ENCODE results near the gene IFNG-AS1. TPM values are rescaled to one million over a fixed set of nuclear protein-coding genes. Genes with fewer than 3 reads are reported as not detected.
A peak's percentile ranks its signal among the peaks of the same experiment; 100 is the strongest.

IFNG-AS1 gene
- not detected in 2 replicates for total RNA-seq

DNA sequence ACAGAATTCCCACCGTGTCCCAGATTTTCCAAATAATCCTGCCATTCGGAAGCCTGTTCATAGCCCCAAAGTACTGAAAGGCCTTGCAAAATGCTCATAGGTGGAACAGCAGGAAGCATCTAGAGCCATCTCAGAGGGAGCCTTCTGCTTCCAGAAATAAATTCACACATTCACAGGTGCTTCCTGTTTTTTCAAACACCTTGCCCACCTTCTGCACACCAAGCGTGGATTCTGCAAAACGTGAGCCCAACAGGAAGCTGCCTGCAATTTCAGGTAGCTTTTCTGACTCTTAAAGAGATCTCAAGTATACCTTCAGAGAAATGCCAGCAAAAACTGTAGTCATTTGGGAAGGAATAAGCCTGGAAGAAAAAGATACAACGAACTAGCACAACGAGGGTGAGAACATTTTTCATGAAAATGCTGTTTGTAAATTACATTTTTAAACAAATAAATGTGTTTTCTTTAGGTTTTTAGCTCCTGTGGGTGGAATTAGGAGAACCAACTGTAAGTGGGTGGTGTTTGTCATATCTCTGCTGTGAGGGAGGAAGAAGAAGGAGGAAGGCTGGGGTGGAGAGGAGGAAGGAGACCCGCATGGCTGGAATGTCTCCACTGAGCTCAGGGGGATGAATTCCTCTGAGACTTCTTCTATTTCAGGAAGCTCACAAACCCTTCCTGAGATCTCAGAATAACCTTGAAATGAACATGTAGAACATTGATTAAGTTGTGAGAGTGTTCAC lies at the start of gene IFNG-AS1:
Gene IFNG-AS1, plus strand, starts transcription at position 264 of the 737 bp plus-strand sequence.
- H3K27ac Mint-ChIP-seq = no peak within 1 kb of the TSS
- intact Hi-C loops (cut with micrococcal nuclease) = no loop called here
- H3K27me3 Mint-ChIP-seq (ENCODE audit: low read depth) = peaks cover 5% of the 10 kb centered on the region
- H3K4me1 Mint-ChIP-seq (ENCODE audit: low read depth) = peaks cover 12% of the 10 kb centered on the region
- no peaks in the 10 kb centered on the region for H3K36me3 Mint-ChIP-seq (ENCODE audit: low read depth)
- H3K4me3 Mint-ChIP-seq (ENCODE audit: low read depth) = no peak within 1 kb of the TSS
- DNase-seq (ENCODE audit: low spot score) = no peak
- no peaks in the 10 kb centered on the region for H3K9me3 Mint-ChIP-seq

DNA sequence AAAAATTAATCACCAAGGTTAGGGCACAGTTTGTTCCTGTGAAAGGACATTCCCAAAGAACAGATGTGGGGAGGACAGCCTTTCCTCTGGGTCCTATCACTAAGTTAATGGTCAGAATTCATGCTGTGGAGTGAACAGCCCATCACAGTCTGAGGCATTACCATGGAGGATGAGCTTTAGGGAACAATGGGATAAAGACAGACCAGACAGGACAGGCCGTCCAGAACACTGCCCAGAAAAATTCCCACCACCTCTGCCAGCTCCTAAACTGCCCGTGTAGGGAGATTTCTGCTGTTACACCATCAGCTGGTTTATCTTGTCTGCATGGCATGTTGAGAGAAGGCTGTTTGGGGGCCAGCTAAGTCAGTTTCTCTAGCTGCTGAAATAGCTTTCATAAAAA lies 49.6 kb upstream of the IFNG-AS1 start:
- Mint-ChIP-seq H3K4me1 (ENCODE audit: low read depth) (peaks cover 1% of the 10 kb centered on the region), H3K36me3 (ENCODE audit: low read depth) (no peaks in the 10 kb centered on the region), H3K27me3 (ENCODE audit: low read depth) (peaks cover 8% of the 10 kb centered on the region), H3K27ac (no peak overlapping the region), H3K9me3 (no peaks in the 10 kb centered on the region), H3K4me3 (ENCODE audit: low read depth) (no peak overlapping the region)
- intact Hi-C loops (cut with micrococcal nuclease) = loop anchor here (5.0 kb wide), 1 partner anchor 242 kb away; no protein-coding TSS in a partner anchor
- no peak for DNase-seq (ENCODE audit: low spot score)

DNA sequence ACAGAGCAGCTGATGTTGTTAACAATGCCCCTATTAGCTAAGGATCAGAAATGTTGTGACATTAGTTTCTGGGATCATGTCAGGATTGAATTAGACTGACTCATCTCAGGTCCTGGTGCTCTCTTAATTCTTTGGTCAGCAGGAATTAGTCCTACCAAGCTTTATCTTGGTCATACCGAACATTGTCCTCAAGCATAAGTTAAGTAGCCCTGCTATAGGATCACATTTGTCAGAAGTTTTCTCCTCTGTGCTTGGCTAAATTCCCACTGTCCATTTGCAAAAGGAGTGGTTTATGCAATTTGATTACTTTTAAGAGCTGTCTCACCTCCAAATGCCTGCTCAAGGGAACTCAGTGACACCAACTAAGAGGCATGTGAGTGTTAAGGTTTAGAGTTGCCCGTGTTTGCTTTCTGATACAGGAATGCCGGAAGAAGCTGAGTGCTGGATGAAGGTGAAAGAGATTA lies 48.4 kb upstream of the IFNG-AS1 start:
- no peak overlapping the region for H3K4me3 Mint-ChIP-seq (ENCODE audit: low read depth)
- no peak overlapping the region for H3K27ac Mint-ChIP-seq
- no peak for DNase-seq (ENCODE audit: low spot score)
- peaks cover 13% of the 10 kb centered on the region for H3K27me3 Mint-ChIP-seq (ENCODE audit: low read depth)
- peaks cover 1% of the 10 kb centered on the region for H3K4me1 Mint-ChIP-seq (ENCODE audit: low read depth)
- H3K36me3 Mint-ChIP-seq (ENCODE audit: low read depth) = no peaks in the 10 kb centered on the region
- intact Hi-C loops (cut with micrococcal nuclease) = loop anchor here (5.0 kb wide), 1 partner anchor 244 kb away; no protein-coding TSS in a partner anchor
- no peaks in the 10 kb centered on the region for H3K9me3 Mint-ChIP-seq

DNA sequence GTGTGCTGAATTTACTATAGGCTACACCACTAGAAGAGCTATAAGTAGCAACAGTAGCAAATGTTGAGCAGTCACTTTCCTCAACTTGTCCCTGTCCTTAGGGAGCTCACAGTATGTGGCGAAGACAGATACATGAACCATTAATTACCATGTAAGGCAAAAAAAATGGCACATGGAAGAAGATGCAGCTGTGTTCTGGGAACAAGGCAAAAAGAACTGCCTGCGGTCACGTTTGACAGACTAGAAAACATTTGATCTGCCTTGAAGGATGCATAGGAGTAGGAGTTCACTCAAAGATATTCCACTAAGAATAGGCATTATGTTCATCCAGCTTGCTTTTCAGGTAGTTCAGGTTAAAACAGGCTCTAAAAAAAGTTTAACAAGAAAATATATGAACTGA lies 46.5 kb upstream of the IFNG-AS1 start:
- H3K27me3 Mint-ChIP-seq (ENCODE audit: low read depth) = peaks cover 16% of the 10 kb centered on the region
- no peak overlapping the region for H3K4me3 Mint-ChIP-seq (ENCODE audit: low read depth)
- no peak for DNase-seq (ENCODE audit: low spot score)
- H3K9me3 Mint-ChIP-seq = no peaks in the 10 kb centered on the region
- H3K36me3 Mint-ChIP-seq (ENCODE audit: low read depth) = no peaks in the 10 kb centered on the region
- intact Hi-C loops (cut with micrococcal nuclease) = loop anchor here (1.0 to 5.0 kb wide), 4 partner anchors 245 to 586 kb away; no protein-coding TSS in a partner anchor
- no peak overlapping the region for H3K27ac Mint-ChIP-seq
- peaks cover 1% of the 10 kb centered on the region for H3K4me1 Mint-ChIP-seq (ENCODE audit: low read depth)

DNA sequence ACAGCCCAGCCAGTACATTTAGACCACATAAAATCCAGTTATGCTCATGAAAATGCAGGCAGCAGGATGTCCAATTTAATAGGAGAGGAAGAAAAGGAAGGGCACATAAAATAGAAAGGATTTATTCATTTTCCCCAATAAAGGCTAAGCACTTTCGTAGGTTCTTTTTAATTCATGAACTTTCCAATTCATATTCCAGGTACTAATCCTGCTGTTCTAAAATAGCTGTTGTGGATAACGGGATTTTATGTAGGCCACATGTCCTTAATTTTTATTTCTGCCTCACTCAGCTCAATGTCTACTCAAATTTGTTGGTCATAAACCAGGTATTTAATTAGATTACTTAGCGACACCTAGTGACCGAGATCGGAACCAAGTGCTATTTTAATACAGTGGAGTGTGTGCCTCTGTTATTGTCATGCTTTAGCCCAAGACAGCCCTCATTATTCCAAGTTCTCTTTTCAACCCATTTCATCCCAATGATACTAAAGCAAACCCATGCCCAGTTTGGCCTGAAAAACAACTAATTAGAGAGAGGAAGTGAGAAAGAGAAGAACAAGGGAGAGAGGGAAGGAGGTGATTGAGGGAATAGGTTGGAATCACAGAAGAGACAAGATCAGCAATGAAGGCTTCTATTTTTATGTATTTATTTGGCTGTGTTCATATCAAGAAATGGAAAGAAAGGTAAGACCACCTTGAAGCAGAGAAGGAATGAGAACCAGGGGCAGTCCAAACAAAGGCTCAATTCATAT lies 45.9 kb upstream of the IFNG-AS1 start:
- Mint-ChIP-seq H3K9me3 (no peaks in the 10 kb centered on the region), H3K27me3 (ENCODE audit: low read depth) (peaks cover 16% of the 10 kb centered on the region), H3K27ac (no peak overlapping the region), H3K4me3 (ENCODE audit: low read depth) (no peak overlapping the region), H3K4me1 (ENCODE audit: low read depth) (peaks cover 1% of the 10 kb centered on the region), H3K36me3 (ENCODE audit: low read depth) (no peaks in the 10 kb centered on the region)
- intact Hi-C loops (cut with micrococcal nuclease) = loop anchor here (1.0 to 5.0 kb wide), 4 partner anchors 246 to 587 kb away; no protein-coding TSS in a partner anchor
- DNase-seq (ENCODE audit: low spot score) = peak; percentile 18

DNA sequence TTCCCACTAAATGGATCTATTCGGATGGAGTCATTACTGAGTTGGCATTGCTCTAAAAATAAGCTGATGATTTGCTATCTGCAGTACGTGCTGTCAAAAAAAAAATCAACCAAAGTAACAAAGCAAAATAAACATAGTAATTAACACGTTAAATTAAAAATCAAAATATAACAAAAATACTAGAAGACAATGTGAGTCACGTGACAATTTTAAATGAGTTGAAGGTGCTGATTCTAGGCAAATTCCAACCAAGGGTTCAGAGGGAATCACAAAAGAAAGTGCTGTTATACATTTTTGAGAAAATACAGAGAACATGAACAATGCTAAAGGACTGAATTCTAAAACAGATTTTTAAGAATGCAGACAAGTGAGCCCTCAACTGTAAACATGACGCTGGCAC lies 45.2 kb upstream of the IFNG-AS1 start:
- Mint-ChIP-seq H3K4me3 (ENCODE audit: low read depth) (no peak overlapping the region), H3K9me3 (no peaks in the 10 kb centered on the region), H3K36me3 (ENCODE audit: low read depth) (no peaks in the 10 kb centered on the region), H3K4me1 (ENCODE audit: low read depth) (peaks cover 1% of the 10 kb centered on the region), H3K27me3 (ENCODE audit: low read depth) (peaks cover 16% of the 10 kb centered on the region), H3K27ac (no peak overlapping the region)
- intact Hi-C loops (cut with micrococcal nuclease) = loop anchor here (5.0 kb wide), 1 partner anchor 247 kb away; no protein-coding TSS in a partner anchor
- no peak for DNase-seq (ENCODE audit: low spot score)

DNA sequence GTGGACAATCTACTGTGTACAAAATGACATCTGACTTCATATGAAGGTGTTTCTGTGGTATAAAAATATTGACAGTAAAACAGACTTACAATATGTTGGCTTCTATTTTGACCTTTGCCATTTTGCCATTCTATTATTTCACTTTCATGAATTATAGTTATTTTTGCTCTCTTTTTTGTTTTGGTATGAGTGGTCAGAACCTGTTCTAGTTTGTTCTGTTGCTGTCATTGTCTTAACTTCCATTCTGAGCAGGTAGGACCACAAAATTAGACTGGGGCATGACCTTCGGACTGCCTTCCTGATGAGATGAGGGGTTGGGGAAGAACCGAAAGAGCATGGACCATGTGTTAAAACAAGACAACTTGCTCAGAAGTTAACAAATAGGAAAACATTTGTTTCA lies 36.5 kb upstream of the IFNG-AS1 start:
- no peaks in the 10 kb centered on the region for H3K36me3 Mint-ChIP-seq (ENCODE audit: low read depth)
- H3K27ac Mint-ChIP-seq = no peak overlapping the region
- no peak overlapping the region for H3K4me3 Mint-ChIP-seq (ENCODE audit: low read depth)
- H3K4me1 Mint-ChIP-seq (ENCODE audit: low read depth) = no peaks in the 10 kb centered on the region
- intact Hi-C loops (cut with micrococcal nuclease) = no loop called here
- DNase-seq (ENCODE audit: low spot score) = no peak
- peaks cover 2% of the 10 kb centered on the region for H3K9me3 Mint-ChIP-seq
- peaks cover 5% of the 10 kb centered on the region for H3K27me3 Mint-ChIP-seq (ENCODE audit: low read depth)

DNA sequence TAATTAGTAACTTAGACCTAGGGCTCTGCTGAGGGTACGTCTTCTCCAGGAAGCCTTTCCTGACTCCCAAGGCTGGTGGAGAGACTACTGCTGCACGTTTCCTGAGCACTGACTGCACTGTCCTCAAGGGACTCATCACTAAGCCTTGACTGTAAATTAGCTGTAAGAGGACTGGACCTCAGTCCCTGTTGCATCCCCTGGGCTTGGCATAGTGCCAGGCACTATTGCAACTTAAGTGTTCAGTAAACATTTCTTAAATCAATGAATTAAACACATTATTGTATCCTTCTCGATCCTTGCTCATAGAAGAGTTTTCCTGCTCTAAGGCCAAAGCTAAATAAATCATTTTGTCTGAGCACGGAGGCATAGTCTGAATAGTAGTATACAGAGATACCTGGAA lies 31.9 kb upstream of the IFNG-AS1 start:
- no peaks in the 10 kb centered on the region for H3K36me3 Mint-ChIP-seq (ENCODE audit: low read depth)
- peaks cover 2% of the 10 kb centered on the region for H3K9me3 Mint-ChIP-seq
- no peak overlapping the region for H3K27ac Mint-ChIP-seq
- intact Hi-C loops (cut with micrococcal nuclease) = no loop called here
- peaks cover 10% of the 10 kb centered on the region for H3K27me3 Mint-ChIP-seq (ENCODE audit: low read depth)
- no peaks in the 10 kb centered on the region for H3K4me1 Mint-ChIP-seq (ENCODE audit: low read depth)
- DNase-seq (ENCODE audit: low spot score) = no peak
- no peak overlapping the region for H3K4me3 Mint-ChIP-seq (ENCODE audit: low read depth)

DNA sequence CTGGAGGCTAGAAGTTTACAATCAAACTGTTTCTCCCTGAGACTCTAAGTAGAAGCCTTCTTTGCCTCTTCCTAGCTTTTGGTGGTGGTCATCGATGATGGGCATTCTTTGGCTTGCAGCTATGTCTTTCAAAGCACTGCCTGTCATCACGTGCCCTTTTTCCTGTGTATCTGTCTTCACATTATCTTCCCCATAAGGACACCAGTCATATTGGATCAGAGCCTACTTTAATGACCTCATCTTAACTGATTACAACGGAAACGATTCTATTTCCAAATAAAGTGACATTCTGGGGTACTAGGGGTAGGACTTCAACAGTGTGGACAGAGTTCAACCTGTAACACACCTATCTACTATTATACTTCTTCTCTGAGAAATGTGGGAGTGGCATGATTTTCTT lies 31.1 kb upstream of the IFNG-AS1 start:
- no peak for DNase-seq (ENCODE audit: low spot score)
- peaks cover 8% of the 10 kb centered on the region for H3K27me3 Mint-ChIP-seq (ENCODE audit: low read depth)
- intact Hi-C loops (cut with micrococcal nuclease) = no loop called here
- no peak overlapping the region for H3K4me3 Mint-ChIP-seq (ENCODE audit: low read depth)
- peaks cover 2% of the 10 kb centered on the region for H3K9me3 Mint-ChIP-seq
- no peaks in the 10 kb centered on the region for H3K36me3 Mint-ChIP-seq (ENCODE audit: low read depth)
- H3K27ac Mint-ChIP-seq = no peak overlapping the region
- no peaks in the 10 kb centered on the region for H3K4me1 Mint-ChIP-seq (ENCODE audit: low read depth)

DNA sequence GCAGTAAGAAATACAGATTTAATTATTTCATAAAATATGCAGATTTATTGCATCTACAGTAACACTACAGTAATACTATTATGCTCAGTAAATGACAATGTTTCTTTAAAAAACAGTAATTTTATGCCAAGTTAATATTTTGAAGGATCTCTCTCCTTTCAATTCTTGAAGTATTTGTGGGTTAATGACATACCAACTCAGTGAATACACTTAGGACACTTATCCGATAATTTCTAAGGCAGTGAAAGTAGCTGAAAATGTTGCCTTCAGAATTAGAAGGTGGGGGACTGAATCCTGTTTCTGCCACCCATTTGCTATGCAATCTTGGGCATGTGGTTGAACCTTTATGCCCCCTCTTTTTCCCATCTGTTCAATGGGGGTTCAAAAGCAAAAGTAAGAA lies 24.8 kb upstream of the IFNG-AS1 start:
- DNase-seq (ENCODE audit: low spot score) = no peak
- Mint-ChIP-seq H3K27me3 (ENCODE audit: low read depth) (peaks cover 11% of the 10 kb centered on the region), H3K36me3 (ENCODE audit: low read depth) (no peaks in the 10 kb centered on the region), H3K4me1 (ENCODE audit: low read depth) (no peaks in the 10 kb centered on the region), H3K4me3 (ENCODE audit: low read depth) (no peak overlapping the region), H3K27ac (no peak overlapping the region), H3K9me3 (no peaks in the 10 kb centered on the region)
- intact Hi-C loops (cut with micrococcal nuclease) = no loop called here

DNA sequence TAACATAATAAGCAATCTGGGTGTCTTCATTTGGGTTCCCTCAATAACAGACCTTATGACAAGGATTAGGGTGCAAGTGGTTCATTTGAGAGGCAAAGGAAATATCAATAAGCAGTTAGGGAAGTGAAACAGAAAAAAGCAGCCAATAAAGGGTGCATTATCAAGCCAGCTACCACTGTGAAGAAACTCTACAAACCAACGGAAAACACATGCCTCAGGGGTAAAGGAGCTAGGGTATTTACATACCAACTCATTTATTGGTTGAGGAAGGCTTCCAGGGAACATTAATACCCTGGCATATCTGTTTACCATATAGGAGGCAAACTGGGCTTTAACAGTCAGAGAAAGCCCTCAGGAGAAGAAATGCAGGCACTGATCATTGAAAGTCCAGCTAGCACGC lies 22.7 kb upstream of the IFNG-AS1 start:
- intact Hi-C loops (cut with micrococcal nuclease) = no loop called here
- no peaks in the 10 kb centered on the region for H3K36me3 Mint-ChIP-seq (ENCODE audit: low read depth)
- H3K4me3 Mint-ChIP-seq (ENCODE audit: low read depth) = no peak overlapping the region
- no peaks in the 10 kb centered on the region for H3K4me1 Mint-ChIP-seq (ENCODE audit: low read depth)
- peaks cover 11% of the 10 kb centered on the region for H3K27me3 Mint-ChIP-seq (ENCODE audit: low read depth)
- no peak for DNase-seq (ENCODE audit: low spot score)
- no peaks in the 10 kb centered on the region for H3K9me3 Mint-ChIP-seq
- no peak overlapping the region for H3K27ac Mint-ChIP-seq

DNA sequence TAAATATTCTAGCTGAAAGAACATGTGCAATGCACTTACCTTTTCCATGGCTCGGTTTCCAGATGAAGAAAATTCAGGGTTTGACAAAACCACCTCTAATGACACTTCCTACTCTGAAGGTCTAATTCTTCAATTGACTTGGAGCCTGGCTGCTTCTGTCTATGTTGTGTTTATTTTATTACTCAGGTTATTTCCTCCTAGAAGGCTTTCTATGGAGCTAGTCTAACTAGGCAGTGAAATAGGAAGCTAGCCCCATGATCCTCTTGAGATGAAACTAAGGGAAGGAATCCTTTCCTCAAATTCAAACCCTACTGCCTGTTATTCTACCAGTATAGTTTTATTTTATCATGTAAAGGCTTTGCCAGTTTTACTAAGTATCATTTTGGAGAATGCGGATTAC lies 20.9 kb upstream of the IFNG-AS1 start:
- Mint-ChIP-seq H3K27me3 (ENCODE audit: low read depth) (peaks cover 9% of the 10 kb centered on the region), H3K9me3 (no peaks in the 10 kb centered on the region), H3K27ac (no peak overlapping the region), H3K36me3 (ENCODE audit: low read depth) (no peaks in the 10 kb centered on the region), H3K4me3 (ENCODE audit: low read depth) (no peak overlapping the region), H3K4me1 (ENCODE audit: low read depth) (no peaks in the 10 kb centered on the region)
- intact Hi-C loops (cut with micrococcal nuclease) = no loop called here
- no peak for DNase-seq (ENCODE audit: low spot score)

DNA sequence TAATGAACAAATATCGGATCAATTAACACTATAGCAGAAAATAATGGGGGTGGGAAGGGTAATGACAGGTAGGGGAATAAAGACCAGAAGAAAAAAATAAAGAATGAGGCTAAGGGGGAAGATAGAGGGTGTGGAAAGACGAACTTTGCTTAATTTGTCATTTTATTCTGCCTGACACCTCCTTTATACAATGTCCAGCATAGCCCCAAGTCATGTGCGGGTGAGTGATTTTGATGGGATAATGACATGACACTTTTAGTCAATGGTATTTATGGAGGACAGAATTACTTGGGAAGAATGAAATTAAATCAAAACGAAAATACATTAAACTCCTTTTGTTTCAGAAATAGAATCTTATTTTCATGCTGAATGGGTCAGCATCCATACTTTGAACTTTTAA lies 20.5 kb upstream of the IFNG-AS1 start:
- no peak overlapping the region for H3K27ac Mint-ChIP-seq
- DNase-seq (ENCODE audit: low spot score) = no peak

More for the DNA sequence above, 20.5 kb upstream of the IFNG-AS1 start:
- H3K4me3 Mint-ChIP-seq (ENCODE audit: low read depth) = no peak overlapping the region
- H3K9me3 Mint-ChIP-seq = no peaks in the 10 kb centered on the region
- no peaks in the 10 kb centered on the region for H3K4me1 Mint-ChIP-seq (ENCODE audit: low read depth)
- H3K36me3 Mint-ChIP-seq (ENCODE audit: low read depth) = no peaks in the 10 kb centered on the region
- intact Hi-C loops (cut with micrococcal nuclease) = no loop called here
- H3K27me3 Mint-ChIP-seq (ENCODE audit: low read depth) = peaks cover 11% of the 10 kb centered on the region
